HCT116 (cell line): Measurements from ENCODE around the gene LIPA. TPM values are rescaled to one million over a fixed set of nuclear protein-coding genes. Genes with fewer than 3 reads are reported as not detected.

ENCODE experiments used
- ATAC-seq: fragments of 200-7000 bp; cut with Tn5 transposase; 2 replicates; pipeline ENCODE4 v1.9.1; 2020; ENCODE audit warnings: mild to moderate bottlenecking, moderate library complexity
- BruUV-seq: library from RNA; stranded (reverse); fragments of 400-500 nt; replicated peaks from 2 replicates; lab custom pipeline; 2021; lab: Mats Ljungman, UMichigan
- CTCF ChIA-PET: fragments of 300-600 bp; sonication (Branson Sonifier 250); formaldehyde crosslinking; loops from one replicate; lab custom pipeline; 2021; ENCODE audit warnings: antibody characterized with exemption; lab: Charles Lee
- POLR2A ChIA-PET: fragments of 300-600, 350-600 bp; sonication (Branson Sonifier 250); formaldehyde crosslinking; loops from one replicate; lab custom pipeline; 2021; ENCODE audit warnings: antibody characterized with exemption; lab: Charles Lee
- RAD21 ChIA-PET, 2 experiments: fragments of 300-600 bp; sonication (Branson Sonifier 250); formaldehyde crosslinking; loops; one replicate each; lab custom pipeline; 2023; ENCODE audit warnings: low total read pairs in 2 of 2; ENCODE audit not compliant: uncharacterized antibody in 2 of 2, unreplicated experiment in 2 of 2, low non-redundant PET in 1 of 2; lab: Charles Lee
- DNase-seq: peaks from one replicate; pipeline ENCODE4 v3.0.0-alpha.2; 2010; ENCODE audit warnings: low read depth, low spot score
- H2AFZ ChIP-seq: fragments of 200-600 bp; shearing (Covaris generic), sonication (generic); 2 replicates; pipeline ENCODE4 v1.6.1; 2017; ENCODE audit warnings: low read depth, mixed run types, mixed read lengths, antibody characterized with exemption, low read length; ENCODE audit not compliant: poor library complexity, severe bottlenecking
- H3K27ac ChIP-seq: 2 replicates; pipeline ENCODE4 v1.5.1; 2012; ENCODE audit warnings: low read depth, low read length
- H3K27me3 ChIP-seq: fragments of 200-600 bp; sonication (generic); 2 replicates; pipeline ENCODE4 v1.6.1; 2016; ENCODE audit warnings: mixed run types, low read length, mixed read lengths; ENCODE audit not compliant: insufficient read depth
- H3K36me3 ChIP-seq, 2 experiments: fragments of 200-500 bp in 1 of 2; fragments of 200-600 bp in 1 of 2; sonication (Bioruptor generic) in 1 of 2; sonication (generic) in 1 of 2; 2 replicates each; pipeline versions ENCODE4 v1.5.1 to v1.6.1; 2014 to 2016; ENCODE audit warnings: low read length in 2 of 2, inconsistent platforms in 1 of 2, mixed read lengths in 1 of 2, mixed run types in 1 of 2; ENCODE audit not compliant: insufficient read depth in 2 of 2, control insufficient read depth in 1 of 2
- H3K4me1 ChIP-seq, 2 experiments: fragments of 200-600 bp in 1 of 2; sonication (generic) in 1 of 2; 2 replicates each; pipeline versions ENCODE4 v1.5.1 to v1.6.1; 2012 to 2017; ENCODE audit warnings: low read length in 2 of 2, inconsistent platforms in 1 of 2, mild to moderate bottlenecking in 1 of 2, mixed read lengths in 1 of 2, mixed run types in 1 of 2, moderate library complexity in 1 of 2; ENCODE audit not compliant: insufficient read depth in 2 of 2, control insufficient read depth in 1 of 2
- H3K4me2 ChIP-seq: fragments of 200-600 bp; sonication (generic); 2 replicates; pipeline ENCODE4 v1.6.1; 2017; ENCODE audit warnings: mixed run types, low read length, mixed read lengths
- H3K4me3 ChIP-seq, 2 experiments: fragments of 200-600 bp in 1 of 2; sonication (generic) in 1 of 2; replicated peaks in 1 of 2; 2 replicates each; pipeline ENCODE4 v1.5.1; 2011 to 2016; ENCODE audit warnings: low read length in 2 of 2, control low read depth in 1 of 2, low read depth in 1 of 2, mild to moderate bottlenecking in 1 of 2, mixed read lengths in 1 of 2, mixed run types in 1 of 2
- H3K79me2 ChIP-seq: fragments of 200-600 bp; sonication (generic); 2 replicates; pipeline ENCODE4 v1.6.1; 2017; ENCODE audit warnings: mild to moderate bottlenecking, mixed run types, low read length, moderate library complexity, mixed read lengths; ENCODE audit not compliant: insufficient read depth
- H3K9ac ChIP-seq: fragments of 200-600 bp; sonication (generic); 2 replicates; pipeline ENCODE4 v1.6.1; 2016; ENCODE audit warnings: low read length, mixed read lengths
- H3K9me2 ChIP-seq: fragments of 200-600 bp; sonication (generic), shearing (Covaris generic); 2 replicates; pipeline ENCODE4 v1.6.1; 2017; ENCODE audit warnings: mixed run types, mild to moderate bottlenecking, moderate library complexity; ENCODE audit not compliant: insufficient read depth
- H3K9me3 ChIP-seq, 2 experiments: fragments of 200-500 bp in 1 of 2; fragments of 200-600 bp in 1 of 2; sonication (Bioruptor generic) in 1 of 2; sonication (generic) in 1 of 2; 2 replicates each; pipeline ENCODE4 v1.6.1; 2014 to 2017; ENCODE audit warnings: low read length in 2 of 2, mixed read lengths in 2 of 2, inconsistent platforms in 1 of 2, low read depth in 1 of 2, mild to moderate bottlenecking in 1 of 2, mixed run types in 1 of 2, moderate library complexity in 1 of 2; ENCODE audit not compliant: control insufficient read depth in 1 of 2, insufficient read depth in 1 of 2
- H4K20me1 ChIP-seq: fragments of 200-600 bp; sonication (generic), shearing (Covaris generic); 2 replicates; pipeline ENCODE4 v1.6.1; 2017; ENCODE audit warnings: mixed run types, mild to moderate bottlenecking, moderate library complexity; ENCODE audit not compliant: insufficient read depth
- EGR1 ChIP-seq: IDR thresholded peaks from 2 replicates; pipeline ENCODE4 v1.6.1; 2012; ENCODE audit warnings: low read depth
- EZH2 ChIP-seq: fragments of 200-600 bp; sonication (generic); IDR thresholded peaks from 2 replicates; pipeline ENCODE4 v1.6.1; 2017; ENCODE audit warnings: antibody characterized with exemption, mixed run types
- JUND ChIP-seq: IDR thresholded peaks from 2 replicates; pipeline ENCODE4 v1.6.1; 2012
- POLR2A ChIP-seq: IDR thresholded peaks from 2 replicates; pipeline ENCODE4 v1.7.0; 2011; ENCODE audit warnings: borderline replicate concordance; ENCODE audit not compliant: insufficient read depth, insufficient read length; ENCODE audit errors: extremely low read depth
- RAD21 ChIP-seq: IDR thresholded peaks from 2 replicates; pipeline ENCODE4 v1.6.1; 2012; ENCODE audit warnings: low read depth, mild to moderate bottlenecking
- SP1 ChIP-seq: IDR thresholded peaks from 2 replicates; pipeline ENCODE4 v1.6.1; 2012; ENCODE audit warnings: low read depth
- TCF7L2 ChIP-seq: IDR thresholded peaks from 2 replicates; pipeline ENCODE4 v1.7.0; 2011; ENCODE audit warnings: borderline replicate concordance, inconsistent platforms; ENCODE audit not compliant: insufficient read depth, insufficient read length; ENCODE audit errors: extremely low read depth
- intact Hi-C: fragments of 100-400 bp; cut with micrococcal nuclease; formaldehyde crosslinking; loops from 2 replicates; pipeline ENCODE4 v1.10.0; 2022
- total RNA-seq: library from RNA; stranded (reverse); gene quantifications from one replicate; pipeline ENCODE4 v1.2.1, GENCODE V29; 2021; ENCODE audit not compliant: unreplicated experiment
- TF ChIP-seq, protein P1 (sequence below): IDR thresholded peaks from 2 replicates; pipeline ENCODE4 v1.6.1; 2012
- TF ChIP-seq, protein P2 (sequence below): IDR thresholded peaks from 2 replicates; pipeline ENCODE4 v1.6.1; 2012; ENCODE audit warnings: low read depth

Gene LIPA
- total RNA-seq, 1 experiment from 2014 or later, result 27.1 TPM

DNA sequence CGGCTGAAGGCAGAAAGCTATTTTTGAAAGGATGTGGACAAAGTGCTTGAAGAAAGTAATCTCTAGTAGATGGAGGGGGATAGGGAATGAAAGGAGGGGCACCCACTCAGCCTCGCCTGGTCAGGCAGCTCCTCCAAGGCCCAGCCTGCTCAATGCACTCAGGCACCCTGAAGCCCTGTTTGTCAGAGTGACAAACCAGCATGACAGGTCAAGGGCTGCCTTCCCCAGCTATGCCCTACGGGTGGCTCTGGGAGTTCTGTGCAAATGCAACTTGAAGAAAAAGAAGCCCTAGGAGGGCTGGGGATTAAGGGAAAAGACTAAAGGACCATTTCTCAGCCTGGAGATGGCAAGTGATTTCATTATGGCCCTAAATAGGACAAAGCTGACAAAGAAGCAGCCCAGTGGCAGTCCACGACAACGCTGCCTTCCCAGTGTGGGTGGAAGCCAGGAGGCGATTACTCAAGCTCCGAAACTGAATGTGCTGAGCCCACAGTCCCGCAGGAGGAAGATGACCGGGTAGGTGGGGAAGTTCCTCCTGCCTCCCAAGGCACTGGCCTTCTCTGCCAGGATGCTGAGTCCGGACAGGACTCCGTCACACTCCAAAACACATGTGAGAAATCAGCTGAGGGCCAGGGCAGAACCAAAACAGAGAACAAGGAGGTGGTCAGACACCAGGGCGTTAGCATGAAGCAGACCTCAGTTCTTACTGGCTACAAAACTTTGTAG, 16.3 kb downstream of the LIPA start:
- no peak for DNase-seq
- H3K9ac ChIP-seq, result no peak overlapping the region
- no peaks in the 10 kb centered on the region for H4K20me1 ChIP-seq
- no peaks in the 10 kb centered on the region for H3K36me3 ChIP-seq
- no peak overlapping the region for H3K4me2 ChIP-seq
- no peaks in the 10 kb centered on the region for H3K4me1 ChIP-seq
- no peak overlapping the region for H2AFZ ChIP-seq
- H3K4me3 ChIP-seq, result no peak overlapping the region
- TF ChIP-seq, protein P1, sequence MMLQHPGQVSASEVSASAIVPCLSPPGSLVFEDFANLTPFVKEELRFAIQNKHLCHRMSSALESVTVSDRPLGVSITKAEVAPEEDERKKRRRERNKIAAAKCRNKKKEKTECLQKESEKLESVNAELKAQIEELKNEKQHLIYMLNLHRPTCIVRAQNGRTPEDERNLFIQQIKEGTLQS, result no peak
- TF ChIP-seq JUND (no peak), EZH2 (no peak), RAD21 (no peak), SP1 (no peak)
- RAD21 ChIA-PET, result no interaction called here
- no peaks in the 10 kb centered on the region for H3K9me3 ChIP-seq
- ATAC-seq, result no peak
- H3K27me3 ChIP-seq, result no peaks in the 10 kb centered on the region
- no peak overlapping the region for H3K27ac ChIP-seq
- H3K9me2 ChIP-seq, result no peaks in the 10 kb centered on the region
- intact Hi-C loops, result no loop called here
- BruUV-seq, result no TSS peak
- CTCF ChIA-PET, result no interaction called here
- H3K79me2 ChIP-seq, result no peaks in the 10 kb centered on the region
- POLR2A ChIA-PET, result no interaction called here

DNA sequence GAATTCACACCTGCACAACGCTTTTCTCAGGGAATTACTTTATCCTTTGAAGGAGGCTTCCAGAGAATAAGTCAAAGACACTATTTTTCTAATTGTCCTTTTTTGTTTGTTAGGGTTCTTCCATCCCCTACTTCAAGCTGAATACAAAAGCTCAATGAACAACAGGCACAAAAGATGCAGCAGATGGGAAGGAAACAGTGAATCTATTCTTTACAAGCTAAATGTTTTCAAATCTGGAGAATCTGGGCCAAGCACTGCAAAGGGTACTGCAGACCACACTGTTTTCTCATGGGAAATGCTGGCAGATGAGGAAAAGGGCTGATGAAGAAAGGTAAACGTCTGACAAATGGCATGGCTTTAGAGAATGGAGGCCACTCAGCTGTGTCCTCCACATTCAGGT, 18.5 kb downstream of the LIPA start:
- Histone ChIP-seq H3K4me3 (no peak overlapping the region), H3K9me2 (no peaks in the 10 kb centered on the region)
- TF ChIP-seq, protein P2, sequence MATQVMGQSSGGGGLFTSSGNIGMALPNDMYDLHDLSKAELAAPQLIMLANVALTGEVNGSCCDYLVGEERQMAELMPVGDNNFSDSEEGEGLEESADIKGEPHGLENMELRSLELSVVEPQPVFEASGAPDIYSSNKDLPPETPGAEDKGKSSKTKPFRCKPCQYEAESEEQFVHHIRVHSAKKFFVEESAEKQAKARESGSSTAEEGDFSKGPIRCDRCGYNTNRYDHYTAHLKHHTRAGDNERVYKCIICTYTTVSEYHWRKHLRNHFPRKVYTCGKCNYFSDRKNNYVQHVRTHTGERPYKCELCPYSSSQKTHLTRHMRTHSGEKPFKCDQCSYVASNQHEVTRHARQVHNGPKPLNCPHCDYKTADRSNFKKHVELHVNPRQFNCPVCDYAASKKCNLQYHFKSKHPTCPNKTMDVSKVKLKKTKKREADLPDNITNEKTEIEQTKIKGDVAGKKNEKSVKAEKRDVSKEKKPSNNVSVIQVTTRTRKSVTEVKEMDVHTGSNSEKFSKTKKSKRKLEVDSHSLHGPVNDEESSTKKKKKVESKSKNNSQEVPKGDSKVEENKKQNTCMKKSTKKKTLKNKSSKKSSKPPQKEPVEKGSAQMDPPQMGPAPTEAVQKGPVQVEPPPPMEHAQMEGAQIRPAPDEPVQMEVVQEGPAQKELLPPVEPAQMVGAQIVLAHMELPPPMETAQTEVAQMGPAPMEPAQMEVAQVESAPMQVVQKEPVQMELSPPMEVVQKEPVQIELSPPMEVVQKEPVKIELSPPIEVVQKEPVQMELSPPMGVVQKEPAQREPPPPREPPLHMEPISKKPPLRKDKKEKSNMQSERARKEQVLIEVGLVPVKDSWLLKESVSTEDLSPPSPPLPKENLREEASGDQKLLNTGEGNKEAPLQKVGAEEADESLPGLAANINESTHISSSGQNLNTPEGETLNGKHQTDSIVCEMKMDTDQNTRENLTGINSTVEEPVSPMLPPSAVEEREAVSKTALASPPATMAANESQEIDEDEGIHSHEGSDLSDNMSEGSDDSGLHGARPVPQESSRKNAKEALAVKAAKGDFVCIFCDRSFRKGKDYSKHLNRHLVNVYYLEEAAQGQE, result no peak
- no peak for TF ChIP-seq POLR2A
- no peak for TF ChIP-seq EGR1
- no peak for TF ChIP-seq TCF7L2
- TF ChIP-seq, all 23 proteins: peak for 0
- Histone ChIP-seq H2AFZ (no peak overlapping the region), H3K9me3 (no peaks in the 10 kb centered on the region), H3K27me3 (no peaks in the 10 kb centered on the region), H3K27ac (no peak overlapping the region), H3K4me2 (no peak overlapping the region), H3K79me2 (no peaks in the 10 kb centered on the region), H3K9ac (no peak overlapping the region), H3K4me1 (no peaks in the 10 kb centered on the region), H4K20me1 (no peaks in the 10 kb centered on the region), H3K36me3 (no peaks in the 10 kb centered on the region)
- no TSS peak for BruUV-seq
- RAD21 ChIA-PET, result no interaction called here
- POLR2A ChIA-PET, result interaction anchor here (0.9 kb wide), 1 partner anchor 19 kb away, joined by 3 read pairs; the partner anchor contains the start of gene LIPA
- no peak for DNase-seq
- CTCF ChIA-PET, result interaction anchor here (1.6 kb wide), 1 partner anchor 16 kb away, joined by 4 read pairs; no protein-coding TSS in a partner anchor
- no peak for ATAC-seq
- intact Hi-C loops, result no loop called here
